ENCODE data around the gene PTPRN2. TPM values are rescaled to one million over a fixed set of nuclear protein-coding genes. Genes with fewer than 3 reads are reported as not detected.

PTPRN2 gene
- total and polyA plus RNA-seq, 2 donors (not counting 3 experiments of a cell fraction or from before 2014, with no cell fraction given), result 0.62 to 0.88 TPM

GRCh38 chr7:158299607-158300006 lies 288.0 kb downstream of the PTPRN2 start:
- dilution Hi-C loops (cut with MboI; ENCODE audit: extremely low pct_ligation_motif_present, low sequenced_read_pairs) (no loop called here), intact Hi-C loops (cut with micrococcal nuclease) (no loop called here)

More at GRCh38 chr7:158299607-158300006, 288.0 kb downstream of the PTPRN2 start:
- CTCF ChIA-PET, result interaction anchor here (0.7 kb wide), 1 partner anchor 10 kb away, joined by 3 read pairs; no protein-coding TSS in a partner anchor
- H3K9me3 ChIP-seq (replicated peaks; ENCODE audit: control insufficient read depth, insufficient read depth, low read length), result peaks cover 8% of the 10 kb centered on the region
- TF ChIP-seq POLR2AphosphoS5 (IDR thresholded peaks at IDR 0.05; ENCODE audit: insufficient read depth, low read depth, low read length), result no peak
- TF ChIP-seq CTCF (IDR thresholded peaks at IDR 0.05; ENCODE audit: extremely low read depth in 1 of 2, insufficient read depth in 1 of 2, low read depth in 1 of 2, low read length in 2 of 2), result no peak
- TF ChIP-seq FOS (IDR thresholded peaks at IDR 0.05; ENCODE audit: borderline replicate concordance, insufficient read depth, low read length), result no peak
- no peak for TF ChIP-seq GATA2 (IDR thresholded peaks at IDR 0.05; ENCODE audit: insufficient read depth, insufficient read length, low read depth, low read length)
- no peak for TF ChIP-seq MYC (IDR thresholded peaks at IDR 0.05; ENCODE audit: low read depth, low read length)
- TF ChIP-seq MAX (IDR thresholded peaks at IDR 0.05; ENCODE audit: insufficient read depth, insufficient read length), result no peak
- TF ChIP-seq JUN (IDR thresholded peaks at IDR 0.05; ENCODE audit: borderline replicate concordance, insufficient read depth, insufficient read length, low read depth), result no peak
- TF ChIP-seq EZH2 (IDR thresholded peaks at IDR 0.05; ENCODE audit: borderline replicate concordance, low read depth, low read length, severe bottlenecking), result no peak
- no peak for TF ChIP-seq POLR2A (IDR thresholded peaks at IDR 0.05; ENCODE audit: low read depth, low read length)
- no peaks in the 10 kb centered on the region for H3K9me1 ChIP-seq (replicated peaks; ENCODE audit: control insufficient read depth, extremely low read depth, insufficient read depth, low read length)
- no peaks in the 10 kb centered on the region for H3K79me2 ChIP-seq (ENCODE audit: control insufficient read depth, insufficient read depth, low read length)
- POLR2A ChIA-PET, result no interaction called here
- H3K27ac ChIP-seq (ENCODE audit: insufficient read depth, low read depth, low read length), result no peak overlapping the region
- H3K9ac ChIP-seq (replicated peaks; ENCODE audit: extremely low read depth, insufficient read depth, low read length), result no peak overlapping the region
- no peaks in the 10 kb centered on the region for H4K20me1 ChIP-seq (replicated peaks; ENCODE audit: control insufficient read depth, extremely low read depth, insufficient read depth, low read length)
- H3K27me3 ChIP-seq (ENCODE audit: control insufficient read depth in 2 of 2, insufficient read depth in 2 of 2, low read length in 2 of 2), result no peaks in the 10 kb centered on the region
- DNase-seq (ENCODE audit: low read depth, low spot score) (no peak), FAIRE-seq (no peak)
- no peak overlapping the region for H3K4me2 ChIP-seq (ENCODE audit: insufficient read depth, low read length)
- H3K4me1 ChIP-seq (ENCODE audit: control insufficient read depth, extremely low read depth, insufficient read depth, low read length), result no peaks in the 10 kb centered on the region
- H3K4me3 ChIP-seq (replicated peaks in 1 of 3; ENCODE audit: insufficient read depth in 1 of 3, low read depth in 1 of 3, low read length in 3 of 3), result no peak overlapping the region
- no peaks in the 10 kb centered on the region for H3K36me3 ChIP-seq (ENCODE audit: control insufficient read depth in 2 of 2, extremely low read depth in 1 of 2, insufficient read depth in 2 of 2, low read length in 2 of 2)
- BruUV-seq (replicated peaks), result no TSS peak
- no peak overlapping the region for H2AFZ ChIP-seq (ENCODE audit: low read depth, low read length)

Data from endothelial cell of umbilical vein (primary cell).